Left kidney (tissue), 8 donors: Measurements from ENCODE around the gene CELF6. TPM values are rescaled to one million over a fixed set of nuclear protein-coding genes. Genes with fewer than 3 reads are reported as not detected.

ENCODE experiments used
- DNase-seq: peaks from one replicate; pipeline ENCODE4 v3.0.0-alpha.2; 2013
- long read RNA-seq, 8 donors: transcript quantifications; one replicate each; lab custom pipeline, GENCODE V29; 2026
- polyA plus RNA-seq: library from polyadenylated mRNA; unstranded; fragments of 120-200 nt; gene quantifications from one replicate; pipeline ENCODE4 v1.2.1, GENCODE V29; 2013; ENCODE audit not compliant: insufficient read length

CELF6 gene
- polyA plus RNA-seq: 5.1 TPM
- long read RNA-seq, donor 1: 0 reads
- long read RNA-seq, donor 2: 0 reads
- long read RNA-seq, donor 3, partial matches to known transcripts: 0 of 1 reads
- long read RNA-seq, donor 3, other reads (novel, unspliced or antisense): 0 of 1 reads
- long read RNA-seq, donor 4: 0 reads
- long read RNA-seq, donor 5: 0 reads
- long read RNA-seq, donor 6: 0 reads
- long read RNA-seq, donor 7, partial matches to known transcripts: 0 of 1 reads
- long read RNA-seq, donor 7, other reads (novel, unspliced or antisense): 0 of 1 reads
- long read RNA-seq, donor 8: 0 reads

DNA sequence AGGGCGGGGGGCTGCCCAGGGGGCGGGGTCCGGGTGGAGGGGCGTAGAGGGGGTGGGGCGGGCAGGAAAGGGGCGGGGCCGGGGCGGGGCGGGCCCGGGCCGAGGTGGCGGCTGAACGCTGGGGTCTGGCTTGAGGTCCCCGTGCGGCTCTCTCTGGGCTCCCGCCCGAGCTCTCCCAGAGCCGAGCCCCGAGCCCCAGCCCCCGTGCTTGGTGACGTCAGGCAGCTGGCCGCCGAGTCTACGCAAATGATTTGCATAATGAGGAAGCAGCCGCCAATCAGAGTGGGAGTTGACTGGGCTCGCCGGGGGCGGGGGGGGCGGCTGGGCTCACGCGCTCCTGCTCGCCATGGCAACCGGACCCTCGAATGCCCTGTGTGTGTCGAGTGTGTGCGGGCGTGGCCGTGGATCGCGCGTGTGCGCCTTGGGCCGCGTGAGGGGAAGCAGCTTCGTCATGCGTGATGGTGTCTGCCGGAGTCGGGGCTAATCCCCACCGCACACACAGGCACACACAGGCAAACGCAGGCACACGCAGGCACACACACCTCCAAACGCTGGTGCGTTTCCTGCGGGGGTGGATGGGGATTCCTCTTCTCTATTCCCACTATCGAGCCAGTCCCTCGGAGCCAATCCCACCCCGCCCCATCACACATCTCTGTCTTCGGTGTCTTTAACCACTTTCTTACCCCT is at the start of gene CELF6:
Gene CELF6 (minus strand): TSS at position 173 of the 687 bp plus-strand sequence. CDS start 283 bp downstream, outside the sequence.
- DNase-seq: peak; percentile 85

DNA sequence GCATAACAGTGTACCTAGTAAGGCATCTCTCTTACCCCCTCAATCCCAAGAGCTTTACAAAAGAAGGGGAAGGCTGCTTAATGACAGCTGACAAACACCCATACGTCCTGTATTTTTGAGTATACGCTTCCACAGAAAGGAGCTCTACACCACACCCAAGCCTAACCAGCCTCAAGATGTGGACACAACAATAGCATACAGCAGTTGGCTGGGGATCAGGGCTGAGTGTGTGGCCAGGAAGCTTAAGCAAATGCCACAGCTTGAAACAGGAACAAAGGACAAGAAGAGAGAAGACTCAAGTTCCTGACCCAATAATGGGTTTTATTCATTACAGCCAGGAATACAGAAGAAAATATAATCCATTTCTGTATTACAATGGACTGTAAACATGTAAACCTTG is 48.9 kb upstream of the CELF6 start:
- DNase-seq: no peak

DNA sequence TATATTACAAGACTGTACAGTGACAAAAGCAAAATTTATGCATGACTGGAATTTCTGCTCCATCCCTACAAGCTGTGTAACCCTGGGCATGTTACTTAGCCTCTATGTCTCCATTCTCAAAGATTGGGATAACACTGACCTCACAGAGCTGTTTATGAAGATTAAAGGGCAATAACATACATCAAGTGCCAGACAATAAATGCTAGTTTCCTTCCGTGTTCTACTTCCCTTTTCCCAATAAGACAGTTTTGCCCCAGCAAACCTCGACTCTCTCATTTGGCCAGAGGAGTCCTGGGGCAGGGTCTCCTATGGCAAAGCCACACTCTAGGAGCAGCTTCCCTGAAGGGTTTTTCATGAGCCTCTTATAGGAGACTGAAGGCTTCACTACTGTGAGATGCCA is 48.4 kb upstream of the CELF6 start:
- no peak for DNase-seq

DNA sequence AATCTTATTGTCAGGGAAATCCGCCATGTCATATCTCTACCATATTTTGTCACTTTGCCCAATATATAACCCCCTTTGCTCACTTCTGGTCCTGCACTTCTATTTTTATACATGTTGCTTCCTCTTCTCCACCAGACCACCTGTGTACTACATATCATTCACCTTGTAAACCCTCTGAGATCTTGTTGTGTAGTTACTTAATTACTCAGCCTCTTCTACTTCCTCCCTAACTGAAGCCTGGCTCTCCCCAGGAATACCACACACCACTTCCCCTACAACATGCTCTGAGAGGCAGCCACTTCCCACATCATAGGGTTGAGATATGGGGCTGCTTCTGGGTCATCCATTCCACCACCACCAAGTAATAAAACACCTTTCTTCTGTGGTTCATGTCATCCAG is 45.9 kb upstream of the CELF6 start:
- no peak for DNase-seq

GRCh38 chr15:72361176-72361575 is 41.2 kb upstream of the CELF6 start:
- DNase-seq: no peak

DNA sequence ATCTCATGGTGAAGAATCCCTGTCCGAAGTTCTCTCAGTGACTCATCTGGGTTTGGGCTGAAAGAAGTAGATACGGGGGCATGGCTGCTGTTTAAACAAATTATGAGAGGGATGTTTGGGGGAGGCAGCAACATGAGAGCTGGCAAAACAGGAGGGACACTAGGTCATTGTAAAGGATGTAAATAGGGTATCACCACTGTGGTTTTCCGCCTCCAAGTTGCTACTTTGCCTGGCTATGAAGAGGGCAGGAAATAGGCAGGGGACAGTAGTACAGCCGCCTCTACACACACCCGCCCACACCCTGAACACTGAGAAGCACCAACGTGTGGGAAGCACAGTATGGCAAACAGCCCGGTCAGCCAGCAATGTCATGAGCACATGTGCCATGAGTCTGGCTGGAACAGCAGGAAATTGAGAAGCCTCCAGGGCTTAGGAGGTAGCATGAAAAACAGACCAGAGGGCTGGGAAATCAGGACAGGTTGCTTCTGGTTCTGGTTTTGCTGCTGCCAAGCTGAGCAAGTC is 38.8 kb upstream of the CELF6 start:
- peak; percentile 30 for DNase-seq

DNA sequence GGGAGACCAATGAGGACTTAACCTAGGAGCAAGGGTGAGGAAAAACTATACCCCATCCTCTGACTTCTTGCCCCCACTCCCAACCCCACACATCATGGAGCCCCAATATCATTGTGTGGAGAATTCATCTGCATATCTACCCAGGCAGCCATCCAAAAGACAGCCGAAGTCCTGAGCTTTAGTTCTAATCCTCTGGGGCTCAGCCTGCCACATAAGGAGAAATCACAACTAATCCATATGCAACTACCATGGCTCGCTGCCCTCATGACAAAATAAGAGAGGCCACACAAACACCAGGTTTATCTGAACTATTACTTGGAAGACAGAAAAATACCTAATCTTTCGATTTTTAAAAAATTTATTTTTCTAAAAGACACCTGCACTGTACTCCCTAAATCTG is 38.2 kb upstream of the CELF6 start:
- no peak for DNase-seq

GRCh38 chr15:72354496-72354895 is 34.5 kb upstream of the CELF6 start:
- DNase-seq: no peak

DNA sequence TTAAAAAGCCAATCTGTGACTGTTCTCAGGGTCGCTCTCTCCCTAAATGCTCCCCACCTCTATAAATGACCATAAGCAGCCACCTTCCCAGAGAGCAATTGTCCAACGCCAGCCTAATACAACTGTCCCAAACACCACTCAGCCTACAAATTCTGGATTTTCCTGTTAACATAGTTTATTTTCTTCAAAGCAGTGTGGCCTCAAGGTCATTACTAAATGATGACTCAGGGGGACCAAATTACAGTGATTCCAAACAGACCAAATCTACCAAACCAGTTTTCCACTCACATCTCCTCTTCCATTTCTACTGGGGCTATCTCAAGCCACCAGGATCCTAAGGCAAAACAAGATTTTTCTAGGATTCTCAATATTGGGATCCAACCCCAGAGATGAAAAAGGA is 33.3 kb upstream of the CELF6 start:
- no peak for DNase-seq

DNA sequence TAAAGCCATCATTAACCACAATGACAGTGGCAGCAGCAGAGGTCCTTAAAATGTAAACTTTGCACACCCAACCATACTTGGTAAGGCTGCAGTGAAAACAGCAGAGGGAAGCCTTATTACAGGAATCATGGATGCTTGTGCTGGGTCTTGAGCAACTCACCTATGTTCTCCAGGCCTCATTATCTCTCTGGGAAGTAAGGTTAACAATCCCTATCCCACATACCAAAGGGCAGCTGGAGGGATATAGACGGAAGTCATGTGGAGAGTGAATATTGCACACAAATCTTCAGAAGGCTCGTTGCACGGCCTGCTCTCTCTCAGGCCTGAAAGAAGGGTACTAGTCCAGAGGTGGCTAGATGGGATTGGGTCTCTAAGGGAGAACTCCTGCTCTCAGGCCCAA is 25.8 kb upstream of the CELF6 start:
- DNase-seq: no peak

DNA sequence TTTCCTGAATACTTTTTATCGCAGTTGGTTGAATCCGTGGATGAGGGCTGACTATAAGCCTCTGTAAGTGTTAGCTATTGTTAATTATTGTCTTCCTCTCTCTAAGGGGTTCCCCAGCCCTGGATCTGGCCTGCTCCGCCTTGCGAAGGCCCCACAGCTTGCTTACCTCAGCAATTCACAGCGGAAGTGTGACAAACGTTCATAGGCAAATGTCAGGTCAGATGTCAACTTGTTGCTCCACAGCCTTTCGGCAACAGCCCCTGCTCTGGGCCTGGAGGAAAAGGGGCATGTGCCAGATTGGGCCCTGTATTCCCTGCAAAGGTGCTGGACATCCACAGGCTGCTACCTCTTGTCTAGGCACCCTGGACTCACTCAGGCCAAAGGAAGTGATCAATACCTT is 25.3 kb upstream of the CELF6 start:
- no peak for DNase-seq

DNA sequence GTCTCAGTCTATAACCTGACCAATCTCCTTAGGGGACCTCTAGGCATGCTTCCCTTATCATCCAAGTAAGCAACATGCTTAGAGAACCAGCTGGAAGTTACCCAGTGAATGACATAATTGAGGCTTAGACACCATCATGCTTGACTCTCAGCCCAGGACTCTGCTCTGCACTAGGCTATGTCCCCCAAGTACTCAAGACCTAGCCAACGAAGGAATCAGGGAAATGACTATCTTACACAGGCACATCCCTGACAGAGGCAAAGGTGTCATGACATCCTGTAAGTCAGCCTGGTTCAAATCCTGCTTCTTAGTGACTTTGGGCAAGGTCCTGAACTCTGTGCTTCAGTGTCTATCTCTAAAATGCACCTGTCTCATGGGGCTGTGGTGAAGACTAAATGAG is 24.6 kb upstream of the CELF6 start:
- no peak for DNase-seq

- no peak for DNase-seq
Observed at GRCh38 chr15:72342385-72342784, 22.4 kb upstream of the CELF6 start.

- no peak for DNase-seq
Observed at GRCh38 chr15:72341361-72341760, 21.4 kb upstream of the CELF6 start.

- DNase-seq: no peak
Observed at GRCh38 chr15:72340366-72340765, 20.4 kb upstream of the CELF6 start.

- DNase-seq: peak; percentile 50
Observed at GRCh38 chr15:72339777-72340177, 19.8 kb upstream of the CELF6 start.

GRCh38 chr15:72338617-72339321 is 18.8 kb upstream of the CELF6 start:
- DNase-seq: no peak

GRCh38 chr15:72338148-72338547 is 18.2 kb upstream of the CELF6 start:
- no peak for DNase-seq

GRCh38 chr15:72334842-72335241 is 14.9 kb upstream of the CELF6 start:
- DNase-seq: no peak

GRCh38 chr15:72331021-72331420 is 11.1 kb upstream of the CELF6 start:
- no peak for DNase-seq

DNA sequence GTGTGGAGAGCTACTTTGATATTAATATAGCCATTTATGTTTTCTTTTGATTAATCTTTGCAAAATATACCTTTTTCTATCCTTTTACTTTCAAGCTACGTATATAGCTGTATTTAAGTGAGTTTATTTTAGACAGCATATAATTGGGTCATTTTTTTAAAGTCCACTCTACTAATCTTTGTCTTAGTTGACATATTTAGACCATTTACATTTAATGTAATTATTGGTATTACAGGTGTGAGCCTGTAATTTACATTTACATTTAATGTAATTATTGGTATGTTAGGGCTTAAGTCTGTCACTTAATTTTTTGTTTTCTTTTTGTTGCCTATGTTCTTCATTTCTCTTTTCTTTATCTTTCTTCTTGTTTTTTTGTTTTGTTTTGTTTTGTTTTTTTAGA is 3.8 kb upstream of the CELF6 start:
- DNase-seq: no peak

DNA sequence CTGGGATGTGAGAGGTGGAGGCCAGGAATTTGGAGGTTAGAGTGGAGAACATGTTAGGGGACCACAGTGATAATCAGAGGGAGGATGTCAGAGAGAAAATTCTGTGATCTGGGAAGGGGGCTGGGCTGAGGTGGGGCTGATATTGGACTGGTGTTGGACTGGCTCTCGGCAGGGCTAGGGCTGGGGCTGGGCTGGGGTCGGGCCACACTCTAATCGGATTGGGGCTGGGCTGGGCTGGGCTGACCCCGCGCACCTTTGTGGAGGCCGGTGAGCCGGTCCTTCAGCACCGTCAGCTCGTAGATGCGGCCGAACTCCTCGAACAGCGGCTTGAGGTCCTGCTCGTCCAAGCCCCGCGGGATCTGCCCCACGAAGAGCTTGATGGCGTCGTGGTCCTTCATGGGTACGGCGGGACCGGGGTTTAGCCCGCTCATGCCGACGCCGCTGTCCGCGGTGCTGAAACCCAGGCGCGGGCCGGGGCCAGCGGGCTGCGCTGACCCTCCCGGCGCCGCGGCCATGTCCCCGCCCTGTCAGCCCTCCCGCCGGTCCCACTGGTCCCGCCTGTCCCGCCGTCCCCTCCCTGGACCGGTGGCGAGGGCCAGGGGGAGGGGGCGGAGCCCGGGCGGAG is 485 bp downstream of the CELF6 start:
- DNase-seq: peak; percentile 74
